HepG2 (cell line): Measurements from ENCODE around the gene NAALADL1. TPM values are rescaled to one million over a fixed set of nuclear protein-coding genes. Genes with fewer than 3 reads are reported as not detected.

Experiments
- CENPX ChIP-seq: sonication (generic); formaldehyde crosslinking; IDR thresholded peaks from 2 replicates; pipeline ENCODE4 v1.9.0; 2021; ENCODE audit warnings: mild to moderate bottlenecking, missing genetic modification reagents, moderate library complexity
- ETV6 ChIP-seq: sonication (generic); formaldehyde crosslinking; conservative IDR thresholded peaks from 2 replicates; pipeline ENCODE4 v1.4.0; 2020; ENCODE audit warnings: missing genetic modification reagents
- IRF2 ChIP-seq: IDR thresholded peaks from 2 replicates; pipeline ENCODE4 v1.6.1; 2018; ENCODE audit warnings: missing genetic modification reagents, missing compliant biosample characterization
- NFATC3 ChIP-seq: sonication (generic); formaldehyde crosslinking; IDR thresholded peaks from 2 replicates; pipeline ENCODE4 v1.5.1; 2020; ENCODE audit warnings: mild to moderate bottlenecking, missing genetic modification reagents
- POGZ ChIP-seq: sonication (generic); formaldehyde crosslinking; IDR thresholded peaks from 2 replicates; pipeline ENCODE4 v1.4.0; 2020; ENCODE audit warnings: mild to moderate bottlenecking, missing genetic modification reagents
- PPARG ChIP-seq: conservative IDR thresholded peaks from 2 replicates; pipeline ENCODE4 v1.6.1; 2016; ENCODE audit warnings: missing biosample characterization, missing genetic modification reagents
- RARG ChIP-seq: sonication (generic); formaldehyde crosslinking; IDR thresholded peaks from 2 replicates; pipeline ENCODE4 v1.4.0; 2020; ENCODE audit warnings: low read depth, mild to moderate bottlenecking, missing genetic modification reagents
- SYNCRIP ChIP-seq: fragments of 200-400 bp; formaldehyde crosslinking; IDR thresholded peaks from 2 replicates; pipeline ENCODE4 v1.6.1; 2018; ENCODE audit warnings: mild to moderate bottlenecking, low read depth, low read length; ENCODE audit not compliant: insufficient read depth
- TAF15 ChIP-seq: fragments of 200-400 bp; formaldehyde crosslinking; IDR thresholded peaks from one replicate; pipeline ENCODE4 v1.6.1; 2018; ENCODE audit warnings: mild to moderate bottlenecking, low read depth, low read length; ENCODE audit not compliant: poor library complexity, severe bottlenecking
- ZFP37 ChIP-seq: sonication (generic); formaldehyde crosslinking; IDR thresholded peaks from 2 replicates; pipeline ENCODE4 v1.4.0; 2020; ENCODE audit warnings: missing genetic modification reagents, borderline replicate concordance
- ZNF12 ChIP-seq: sonication (generic); formaldehyde crosslinking; IDR thresholded peaks from 2 replicates; pipeline ENCODE4 v1.5.0; 2020; ENCODE audit warnings: missing genetic modification reagents
- ZNF260 ChIP-seq: sonication (generic); formaldehyde crosslinking; IDR thresholded peaks from 2 replicates; pipeline ENCODE4 v1.4.0; 2020; ENCODE audit warnings: missing genetic modification reagents, low read depth, mild to moderate bottlenecking, borderline replicate concordance
- ZNF354B ChIP-seq: sonication (generic); formaldehyde crosslinking; IDR thresholded peaks from 2 replicates; pipeline ENCODE4 v1.8.0; 2022; ENCODE audit warnings: mild to moderate bottlenecking, missing genetic modification reagents
- ZNF557 ChIP-seq: sonication (generic); formaldehyde crosslinking; IDR thresholded peaks from 2 replicates; pipeline ENCODE4 v1.4.0; 2020; ENCODE audit warnings: missing genetic modification reagents
- ZNF569 ChIP-seq: sonication (generic); formaldehyde crosslinking; IDR thresholded peaks from 2 replicates; pipeline ENCODE4 v1.5.0; 2020; ENCODE audit warnings: mild to moderate bottlenecking, missing genetic modification reagents, moderate library complexity, borderline replicate concordance
- ZNF598 ChIP-seq: sonication (generic); formaldehyde crosslinking; IDR thresholded peaks from 2 replicates; pipeline ENCODE4 v1.5.1; 2020; ENCODE audit warnings: mild to moderate bottlenecking, missing genetic modification reagents, borderline replicate concordance
- ZNF790 ChIP-seq: sonication (generic); formaldehyde crosslinking; IDR thresholded peaks from 2 replicates; pipeline ENCODE4 v1.8.0; 2022; ENCODE audit warnings: missing genetic modification reagents, mild to moderate bottlenecking, borderline replicate concordance
- polyA plus RNA-seq, 8 experiments: library from polyadenylated mRNA; depleted of rRNA in 3 of 8; stranded (reverse) in 7 of 8; unstranded in 1 of 8; fragments of >200 nt; fragmentation: Illumina TruSeq in 4 of 8; extraction: Trizol in 4 of 8; gene quantifications; 2 replicates each; pipeline versions ENCODE4 v1.2.1 to v1.2.3, GENCODE V29; 2011 to 2016; ENCODE audit warnings: low read depth in 4 of 8, missing spikeins in 1 of 8, mixed read lengths in 1 of 8; ENCODE audit not compliant: insufficient read depth in 1 of 8
- total RNA-seq, 5 experiments: library from RNA; depleted of rRNA; stranded (reverse); fragments of >200 nt; fragmentation: Illumina TruSeq; extraction: Trizol; gene quantifications; 2 replicates each; pipeline ENCODE4 v1.2.3, GENCODE V29; 2016; ENCODE audit warnings: low read depth in 1 of 5
- TF ChIP-seq, protein P1 (sequence below): sonication (generic); formaldehyde crosslinking; IDR thresholded peaks from 2 replicates; pipeline ENCODE4 v1.8.0; 2022; ENCODE audit warnings: mild to moderate bottlenecking, missing genetic modification reagents, moderate library complexity
- TF ChIP-seq, protein P2 (sequence below): sonication (generic); formaldehyde crosslinking; IDR thresholded peaks from 2 replicates; pipeline ENCODE4 v1.4.0; 2020; ENCODE audit warnings: mild to moderate bottlenecking, missing genetic modification reagents
- TF ChIP-seq, protein P3 (sequence below): sonication (generic); formaldehyde crosslinking; IDR thresholded peaks from 2 replicates; pipeline ENCODE4 v1.5.1; 2020; ENCODE audit warnings: mild to moderate bottlenecking, missing genetic modification reagents, borderline replicate concordance

The NAALADL1 gene
- total and polyA plus RNA-seq, 2 of the 13 experiments (the other 11 are each of a cell fraction or from before 2014, with no cell fraction given): 9.3 to 33.9 TPM

DNA sequence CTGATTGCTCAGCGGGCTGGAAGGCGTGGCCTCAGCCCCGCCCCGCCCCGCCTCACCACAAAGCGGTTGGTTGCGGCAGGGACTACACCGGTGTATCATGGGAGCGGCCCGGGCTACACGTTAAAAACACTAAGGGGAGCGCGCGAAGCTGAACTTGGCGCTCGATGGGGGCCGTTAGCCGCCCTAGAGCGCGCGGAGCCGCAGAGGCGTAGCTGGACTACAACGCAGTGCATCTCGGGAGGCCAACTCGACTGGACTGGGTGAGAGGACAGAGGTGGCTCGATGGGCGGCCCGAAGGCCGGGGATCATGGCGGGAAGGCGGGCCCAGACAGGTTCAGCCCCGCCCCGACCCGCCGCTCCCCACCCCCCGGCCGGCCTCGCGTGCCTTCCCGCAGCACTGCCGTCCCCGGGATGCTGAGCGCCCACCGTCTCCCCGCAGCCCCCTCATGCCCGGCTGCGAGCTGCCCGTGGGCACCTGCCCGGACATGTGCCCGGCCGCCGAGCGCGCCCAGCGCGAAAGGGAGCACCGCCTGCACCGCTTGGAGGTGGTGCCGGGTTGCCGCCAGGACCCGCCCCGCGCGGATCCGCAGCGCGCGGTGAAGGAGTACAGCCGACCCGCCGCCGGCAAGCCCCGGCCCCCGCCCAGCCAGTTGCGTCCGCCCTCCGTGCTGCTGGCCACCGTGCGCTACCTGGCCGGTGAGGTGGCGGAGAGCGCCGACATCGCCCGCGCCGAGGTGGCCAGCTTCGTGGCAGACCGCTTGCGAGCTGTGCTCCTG lies 17.3 kb downstream of the NAALADL1 start, which contains the start of gene SAC3D1 (continued):
- TF ChIP-seq ZNF260 (CRISPR knock-in tag) (no peak), ZFP37 (CRISPR knock-in tag) (0 out of 2 replicates have a peak, but pooled peaks have one; percentile 41), TAF15 (no peak), ETV6 (peak; percentile 55; the same call in 1 of the 2 replicates), ZNF790 (CRISPR knock-in tag) (no peak; the same call in 1 of the 2 replicates), SYNCRIP (no peak), ZNF598 (no peak), RARG (CRISPR knock-in tag) (no peak), PPARG (peak; percentile 90), CENPX (CRISPR knock-in tag) (no peak), POGZ (CRISPR knock-in tag) (peak; percentile 78), ZNF354B (CRISPR knock-in tag) (peak; percentile 92; the same call in 1 of the 2 replicates), ZNF569 (CRISPR knock-in tag) (no peak), NFATC3 (CRISPR knock-in tag) (no peak), IRF2 (CRISPR knock-in tag) (peak; percentile 61; the same call in 1 of the 2 replicates), ZNF12 (CRISPR knock-in tag) (no peak), ZNF557 (CRISPR knock-in tag) (no peak)
- TF ChIP-seq, protein P1, sequence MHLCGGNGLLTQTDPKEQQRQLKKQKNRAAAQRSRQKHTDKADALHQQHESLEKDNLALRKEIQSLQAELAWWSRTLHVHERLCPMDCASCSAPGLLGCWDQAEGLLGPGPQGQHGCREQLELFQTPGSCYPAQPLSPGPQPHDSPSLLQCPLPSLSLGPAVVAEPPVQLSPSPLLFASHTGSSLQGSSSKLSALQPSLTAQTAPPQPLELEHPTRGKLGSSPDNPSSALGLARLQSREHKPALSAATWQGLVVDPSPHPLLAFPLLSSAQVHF (CRISPR knock-in tag): peak; percentile 83; the same call in 1 of the 2 replicates
- TF ChIP-seq, protein P2, sequence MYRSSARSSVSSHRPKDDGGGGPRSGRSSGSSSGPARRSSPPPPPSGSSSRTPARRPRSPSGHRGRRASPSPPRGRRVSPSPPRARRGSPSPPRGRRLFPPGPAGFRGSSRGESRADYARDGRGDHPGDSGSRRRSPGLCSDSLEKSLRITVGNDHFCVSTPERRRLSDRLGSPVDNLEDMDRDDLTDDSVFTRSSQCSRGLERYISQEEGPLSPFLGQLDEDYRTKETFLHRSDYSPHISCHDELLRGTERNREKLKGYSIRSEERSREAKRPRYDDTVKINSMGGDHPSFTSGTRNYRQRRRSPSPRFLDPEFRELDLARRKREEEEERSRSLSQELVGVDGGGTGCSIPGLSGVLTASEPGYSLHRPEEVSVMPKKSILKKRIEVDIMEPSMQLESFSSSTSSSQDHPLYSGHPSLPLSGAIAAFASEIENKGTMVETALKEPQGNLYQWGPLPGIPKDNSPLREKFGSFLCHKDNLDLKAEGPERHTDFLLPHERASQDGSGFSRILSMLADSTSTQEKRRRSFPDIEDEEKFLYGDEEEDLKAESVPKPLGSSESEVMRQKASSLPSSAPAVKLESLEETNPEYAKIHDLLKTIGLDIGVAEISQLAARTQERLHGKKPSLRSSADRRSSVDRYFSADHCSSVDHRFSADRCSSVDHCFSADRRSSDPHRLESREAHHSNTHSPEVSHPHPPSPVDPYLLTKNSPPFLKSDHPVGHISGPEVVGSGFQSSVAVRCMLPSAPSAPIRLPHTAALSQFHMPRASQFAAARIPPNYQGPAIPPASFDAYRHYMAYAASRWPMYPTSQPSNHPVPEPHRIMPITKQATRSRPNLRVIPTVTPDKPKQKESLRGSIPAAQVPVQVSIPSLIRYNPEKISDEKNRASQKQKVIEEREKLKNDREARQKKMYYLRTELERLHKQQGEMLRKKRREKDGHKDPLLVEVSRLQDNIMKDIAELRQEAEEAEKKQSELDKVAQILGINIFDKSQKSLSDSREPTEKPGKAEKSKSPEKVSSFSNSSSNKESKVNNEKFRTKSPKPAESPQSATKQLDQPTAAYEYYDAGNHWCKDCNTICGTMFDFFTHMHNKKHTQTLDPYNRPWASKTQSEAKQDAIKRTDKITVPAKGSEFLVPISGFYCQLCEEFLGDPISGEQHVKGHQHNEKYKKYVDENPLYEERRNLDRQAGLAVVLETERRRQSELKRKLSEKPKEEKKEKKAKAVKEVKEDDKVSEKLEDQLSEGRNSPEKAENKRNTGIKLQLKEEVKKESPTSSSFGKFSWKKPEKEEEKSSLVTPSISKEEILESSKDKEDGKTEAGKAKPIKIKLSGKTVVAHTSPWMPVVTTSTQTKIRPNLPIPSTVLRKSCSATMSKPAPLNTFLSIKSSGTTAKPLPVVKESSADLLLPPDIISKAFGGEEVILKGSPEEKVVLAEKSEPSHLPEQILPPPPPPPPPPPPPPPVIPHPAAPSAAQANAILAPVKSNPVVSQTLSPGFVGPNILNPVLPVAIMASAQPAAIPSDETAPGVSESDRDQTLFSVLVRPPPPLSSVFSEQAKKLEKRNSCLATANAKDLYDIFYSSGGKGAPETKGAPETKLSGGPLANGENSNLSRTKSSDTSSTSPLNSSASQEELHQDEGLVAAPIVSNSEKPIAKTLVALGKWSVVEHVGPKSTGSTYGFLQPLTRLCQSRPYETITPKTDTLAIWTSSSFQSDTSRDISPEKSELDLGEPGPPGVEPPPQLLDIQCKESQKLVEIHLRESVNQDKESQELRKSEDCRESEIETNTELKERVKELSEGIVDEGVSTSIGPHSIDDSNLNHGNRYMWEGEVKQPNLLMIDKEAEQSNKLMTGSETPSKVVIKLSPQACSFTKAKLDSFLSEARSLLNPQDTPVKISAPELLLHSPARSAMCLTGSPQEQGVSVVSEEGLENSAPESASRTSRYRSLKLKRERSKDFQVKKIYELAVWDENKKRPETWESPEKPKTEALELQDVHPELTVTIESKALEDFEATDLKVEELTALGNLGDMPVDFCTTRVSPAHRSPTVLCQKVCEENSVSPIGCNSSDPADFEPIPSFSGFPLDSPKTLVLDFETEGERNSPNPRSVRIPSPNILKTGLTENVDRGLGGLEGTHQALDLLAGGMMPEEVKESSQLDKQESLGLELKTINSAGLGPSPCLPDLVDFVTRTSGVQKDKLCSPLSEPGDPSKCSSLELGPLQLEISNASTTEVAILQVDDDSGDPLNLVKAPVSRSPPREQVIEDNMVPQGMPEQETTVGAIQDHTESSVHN (CRISPR knock-in tag): no peak
- TF ChIP-seq, protein P3, sequence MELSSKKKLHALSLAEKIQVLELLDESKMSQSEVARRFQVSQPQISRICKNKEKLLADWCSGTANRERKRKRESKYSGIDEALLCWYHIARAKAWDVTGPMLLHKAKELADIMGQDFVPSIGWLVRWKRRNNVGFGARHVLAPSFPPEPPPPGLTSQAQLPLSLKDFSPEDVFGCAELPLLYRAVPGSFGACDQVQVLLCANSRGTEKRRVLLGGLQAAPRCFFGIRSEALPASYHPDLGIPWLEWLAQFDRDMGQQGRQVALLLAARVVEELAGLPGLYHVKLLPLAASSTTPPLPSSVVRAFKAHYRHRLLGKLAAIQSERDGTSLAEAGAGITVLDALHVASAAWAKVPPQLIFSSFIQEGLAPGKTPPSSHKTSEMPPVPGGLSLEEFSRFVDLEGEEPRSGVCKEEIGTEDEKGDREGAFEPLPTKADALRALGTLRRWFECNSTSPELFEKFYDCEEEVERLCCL: no peak
